H4 (cell line): ENCODE results near the gene GPR15. TPM values are rescaled to one million over a fixed set of nuclear protein-coding genes. Genes with fewer than 3 reads are reported as not detected.

Source experiments
- total RNA-seq: library from RNA; depleted of rRNA; stranded (reverse); fragments of >200 nt; shearing (Covaris generic); gene quantifications from 2 replicates; pipeline ENCODE4 v1.2.3, GENCODE V29; 2014; rRNA removed

The GPR15 gene
- total RNA-seq, 1 experiment from 2014 or later: 0.06 TPM

Other genes with a start within 250 kb of the GPR15 start
- not detected in 2 replicates for gene OR5H2, start 249.5 kb upstream of the GPR15 start, total RNA-seq
- not detected in 2 replicates for gene OR5K4, start 178.1 kb upstream of the GPR15 start, total RNA-seq
- gene OR5K3, start 141.3 kb upstream of the GPR15 start, total RNA-seq: not detected in 2 replicates
- gene OR5K1, start 68.8 kb upstream of the GPR15 start, total RNA-seq: not detected in 2 replicates
- gene OR5K2, start 34.3 kb upstream of the GPR15 start, total RNA-seq: not detected in 2 replicates
- 86.1 and 200 TPM in 2 replicates for gene CLDND1, start 9.1 kb upstream of the GPR15 start, total RNA-seq
- gene CPOX, start 61.6 kb downstream of the GPR15 start, total RNA-seq: 31.6 and 39.9 TPM in 2 replicates
- 4.6 and 11.9 TPM in 2 replicates for gene ST3GAL6, start 231.4 kb downstream of the GPR15 start, total RNA-seq